SK-MEL-5 (cell line): Measurements from ENCODE around the gene PRICKLE2. TPM values are rescaled to one million over a fixed set of nuclear protein-coding genes. Genes with fewer than 3 reads are reported as not detected.

Source experiments
- DNase-seq: peaks from one replicate; pipeline ENCODE4 v3.0.0-alpha.2; 2016; ENCODE audit warnings: low read depth, low spot score
- in situ Hi-C: cut with HindIII; loops from 2 replicates; pipeline ENCODE4 v1.10.0; 2016; ENCODE audit warnings: low sequenced_read_pairs, high pct_unique_total_duplicates, low pct_unique_long_range_greater_than_20kb
- total RNA-seq: library from RNA; depleted of rRNA; stranded (reverse); fragments of >200 nt; shearing (Covaris generic); gene quantifications from 2 replicates; pipeline ENCODE4 v1.2.3, GENCODE V29; 2014

PRICKLE2 gene
- total RNA-seq, 1 experiment from 2014 or later: 1.5 TPM

DNA sequence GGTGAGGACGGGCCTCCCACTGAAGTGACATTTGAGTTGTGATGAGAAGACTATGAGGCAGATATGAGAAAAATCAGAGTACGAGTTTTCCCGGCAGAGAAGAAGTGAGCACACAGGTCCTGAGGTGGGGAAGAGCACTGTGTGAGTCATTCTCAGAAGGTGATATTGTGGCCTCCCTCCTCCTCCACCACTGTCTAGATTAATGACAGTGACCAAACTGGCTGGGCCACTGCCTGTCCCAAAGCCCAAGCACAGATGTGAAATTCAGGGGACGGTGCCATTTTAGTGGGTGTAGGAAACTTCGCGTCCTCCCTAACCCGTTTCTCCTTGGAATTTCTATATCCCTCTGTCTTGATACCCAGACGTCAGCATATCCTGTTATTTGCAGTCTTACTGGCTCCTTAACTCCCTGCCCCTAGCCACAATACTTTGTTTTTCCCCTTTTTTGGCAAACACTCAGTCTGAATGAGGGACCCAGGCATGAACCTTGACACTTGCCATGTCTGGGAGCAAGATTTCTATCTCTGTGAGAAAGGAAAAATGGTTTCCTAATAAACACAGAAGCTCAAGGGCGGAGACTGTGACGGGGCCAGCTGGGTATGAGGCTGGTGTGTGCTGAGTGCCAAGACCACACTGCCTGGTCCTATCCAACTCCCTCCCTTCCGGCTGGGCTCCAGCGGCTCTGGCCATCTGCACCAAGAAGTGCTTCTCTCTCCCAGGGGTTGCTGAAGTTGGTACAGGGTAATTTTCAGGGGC, 15.2 kb downstream of the PRICKLE2 start:
- no peak for DNase-seq
- in situ Hi-C loops: no loop called here

DNA sequence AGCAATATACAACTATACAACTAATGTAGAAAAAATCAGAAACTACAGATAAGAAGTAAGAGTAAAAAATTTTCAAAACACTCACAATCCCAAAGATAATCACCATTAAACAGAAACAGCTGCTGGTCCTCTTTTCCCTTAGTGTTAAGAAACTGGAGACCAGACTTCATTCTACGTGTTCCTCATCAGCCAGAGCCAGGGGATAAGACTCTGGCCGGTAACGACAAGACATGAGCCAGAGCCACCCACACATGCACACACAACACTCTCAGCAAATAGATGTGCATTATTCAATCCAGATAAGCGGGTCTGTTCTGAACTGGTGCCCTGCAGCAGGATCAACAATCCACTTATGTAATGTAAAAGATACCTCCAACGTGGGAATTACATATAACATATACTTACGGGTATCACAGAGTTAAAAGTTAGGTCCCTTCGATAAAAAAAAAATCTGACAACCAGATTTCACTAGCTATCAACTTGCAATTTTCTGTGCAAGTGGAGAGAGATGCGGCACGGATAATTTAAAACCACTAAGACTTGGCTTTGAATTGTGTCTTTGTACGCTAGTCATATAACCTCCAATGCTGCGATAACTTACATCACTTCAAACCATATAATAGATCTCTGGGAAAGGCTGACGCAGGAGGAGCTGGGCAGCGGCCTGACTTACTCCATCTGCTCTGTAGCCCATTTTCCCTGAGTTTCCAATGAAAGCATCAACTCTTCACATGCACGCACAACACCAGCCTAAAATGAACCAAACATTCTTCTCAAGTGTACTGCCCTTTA, 17.8 kb downstream of the PRICKLE2 start:
- no peak for DNase-seq
- in situ Hi-C loops: no loop called here

DNA sequence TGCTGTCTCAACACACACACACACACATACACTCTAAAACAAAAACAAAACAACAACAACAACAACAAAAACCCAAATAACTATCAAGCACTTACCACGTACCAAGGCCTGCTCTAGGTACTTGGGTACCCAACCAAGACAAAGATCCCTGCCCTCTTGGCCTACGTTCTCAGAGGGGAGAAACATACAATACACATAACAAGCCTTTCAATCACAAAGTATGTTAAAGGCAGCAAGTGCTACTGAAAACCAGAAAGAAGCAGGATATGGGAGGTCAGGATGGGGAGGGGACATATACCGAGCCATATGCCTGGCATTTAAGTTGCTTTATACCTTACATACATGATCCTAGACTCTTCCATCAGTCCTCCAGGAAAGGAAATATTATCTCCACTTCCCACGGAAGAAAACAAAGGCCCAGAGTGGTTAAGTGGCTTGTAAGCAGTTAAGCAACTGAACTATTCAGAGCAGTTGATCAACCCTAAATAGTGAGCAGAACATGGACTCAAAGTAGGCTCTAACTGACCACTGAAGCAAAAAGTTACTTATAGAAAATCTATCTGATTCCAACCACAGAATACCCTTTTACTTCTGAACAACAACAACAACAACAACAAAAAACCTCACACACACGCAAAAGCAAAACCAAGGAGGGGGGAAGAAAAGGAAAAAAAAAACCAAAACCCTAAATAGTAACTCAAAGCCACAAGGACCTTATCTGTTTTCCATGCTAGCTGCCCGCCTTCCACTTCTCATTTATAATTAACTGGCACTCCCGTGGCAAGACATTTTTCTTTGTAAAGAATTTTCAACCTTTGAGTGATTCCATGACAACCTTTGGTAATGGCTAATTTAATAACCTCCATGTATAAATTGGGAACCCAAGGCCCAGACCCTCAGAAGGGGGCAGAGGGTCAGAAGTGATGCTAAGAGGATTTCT, 21.0 kb downstream of the PRICKLE2 start:
- no peak for DNase-seq
- in situ Hi-C loops: no loop called here

DNA sequence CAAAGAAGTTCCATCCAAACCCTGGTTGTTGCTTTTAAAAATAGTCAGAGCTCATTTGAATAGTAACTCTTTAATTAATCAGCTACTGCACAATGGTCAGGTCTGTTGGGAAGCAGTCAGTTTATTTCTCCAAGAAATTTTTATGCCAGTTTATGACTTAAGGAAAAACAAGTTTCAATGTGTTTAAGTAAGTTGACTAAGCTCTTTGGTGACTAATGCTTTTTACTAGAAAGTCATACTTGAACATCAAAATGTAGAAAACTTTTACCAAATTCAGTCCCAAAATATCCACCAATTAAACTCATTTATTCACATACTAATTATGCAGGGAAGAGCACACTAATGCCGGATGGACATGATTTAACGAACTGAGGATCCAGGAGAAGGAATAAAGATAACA, 22.1 kb downstream of the PRICKLE2 start:
- DNase-seq: no peak
- in situ Hi-C loops: no loop called here

DNA sequence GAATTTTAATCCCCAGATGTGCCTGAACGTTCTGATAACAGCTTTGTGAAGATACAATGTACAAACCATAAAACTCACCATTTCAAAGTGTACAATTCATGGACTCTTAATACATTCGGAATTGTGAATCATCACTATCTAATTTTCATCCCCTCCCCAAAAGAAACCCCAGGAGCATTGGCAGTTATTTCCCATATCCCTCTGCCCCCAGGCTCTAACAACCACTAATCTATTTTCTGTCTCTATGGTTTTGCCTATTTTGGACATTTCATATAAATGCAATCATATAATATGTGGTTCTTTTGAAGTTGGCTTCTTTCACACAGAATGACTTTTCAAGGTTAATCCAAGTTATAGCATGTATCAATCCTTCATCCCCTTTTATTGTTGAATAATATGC, 25.3 kb downstream of the PRICKLE2 start:
- in situ Hi-C loops: loop anchor here (25.0 kb wide), 1 partner anchor 163 kb away; no protein-coding TSS in a partner anchor
- no peak for DNase-seq

DNA sequence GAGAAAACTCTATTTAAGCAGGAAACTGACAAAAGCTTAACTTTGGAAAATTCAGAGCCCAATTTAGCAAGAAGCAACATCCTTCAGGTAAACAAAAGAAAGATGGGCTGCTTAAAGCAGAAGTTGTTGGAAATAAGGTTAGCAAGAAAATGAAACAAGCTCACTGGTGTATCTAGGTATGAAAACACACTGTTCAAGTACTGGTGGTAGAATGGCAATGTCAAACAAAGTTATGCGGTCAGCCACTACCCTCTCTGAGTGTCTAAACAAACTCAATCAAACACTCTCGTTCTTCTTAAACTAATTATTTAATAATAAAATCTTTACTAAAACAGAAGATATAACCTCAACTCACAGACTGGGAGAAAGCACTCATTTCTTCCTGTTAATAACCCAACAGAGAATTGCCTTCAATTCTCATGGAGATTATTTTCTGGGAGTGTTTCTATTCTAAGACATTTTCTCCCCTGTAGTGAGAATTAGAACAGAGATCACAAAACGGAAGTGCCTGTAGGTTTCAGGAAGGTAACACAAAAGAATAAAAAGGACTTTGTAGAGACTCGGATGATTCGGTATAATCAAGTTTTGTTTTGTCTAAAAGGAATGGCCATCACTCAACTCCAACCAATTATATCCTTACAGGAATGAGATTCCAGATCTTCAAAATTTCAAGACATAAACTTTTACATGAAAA, 28.9 kb downstream of the PRICKLE2 start:
- DNase-seq: no peak
- in situ Hi-C loops: loop anchor here (25.0 kb wide), 1 partner anchor 159 kb away; no protein-coding TSS in a partner anchor

DNA sequence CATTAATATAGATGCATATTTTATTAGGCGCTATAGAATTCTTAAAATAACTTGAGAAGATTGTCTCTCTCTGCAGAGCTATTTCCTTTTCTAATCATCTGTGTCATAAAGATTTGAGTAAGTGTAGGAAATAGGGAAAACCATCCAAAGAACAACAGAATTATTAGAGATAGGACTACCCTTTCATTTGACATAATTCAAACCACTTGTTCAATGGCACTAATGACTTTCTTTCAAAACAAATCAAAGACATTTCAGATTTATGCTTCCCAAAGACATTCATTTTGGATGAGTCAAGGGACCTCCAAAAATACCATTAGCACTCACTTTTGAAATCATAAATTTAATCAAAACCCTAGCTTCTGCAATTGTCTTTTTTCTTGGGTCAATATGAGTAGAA, 29.5 kb downstream of the PRICKLE2 start:
- no peak for DNase-seq
- in situ Hi-C loops: loop anchor here (25.0 kb wide), 1 partner anchor 158 kb away; no protein-coding TSS in a partner anchor

DNA sequence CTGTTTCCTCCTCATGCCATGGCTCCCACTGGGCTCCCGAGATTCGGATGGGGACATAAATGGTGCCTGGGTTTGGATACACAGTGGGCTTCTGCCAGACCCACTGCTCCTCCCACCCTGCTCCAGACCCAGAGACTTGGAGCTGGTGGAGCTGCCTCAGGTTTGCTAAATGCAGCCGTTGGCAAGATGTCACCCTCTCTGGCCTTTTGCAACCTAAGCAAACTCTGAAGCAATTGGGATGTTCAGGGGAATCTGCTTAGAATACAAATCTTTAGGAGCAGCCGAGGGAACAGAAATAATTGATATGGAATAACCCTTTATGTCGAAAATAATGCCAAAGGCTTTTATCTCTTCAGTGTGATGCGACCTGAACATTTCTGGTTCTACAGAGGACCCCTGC, 33.4 kb downstream of the PRICKLE2 start:
- in situ Hi-C loops: loop anchor here (25.0 kb wide), 1 partner anchor 155 kb away; no protein-coding TSS in a partner anchor
- no peak for DNase-seq

DNA sequence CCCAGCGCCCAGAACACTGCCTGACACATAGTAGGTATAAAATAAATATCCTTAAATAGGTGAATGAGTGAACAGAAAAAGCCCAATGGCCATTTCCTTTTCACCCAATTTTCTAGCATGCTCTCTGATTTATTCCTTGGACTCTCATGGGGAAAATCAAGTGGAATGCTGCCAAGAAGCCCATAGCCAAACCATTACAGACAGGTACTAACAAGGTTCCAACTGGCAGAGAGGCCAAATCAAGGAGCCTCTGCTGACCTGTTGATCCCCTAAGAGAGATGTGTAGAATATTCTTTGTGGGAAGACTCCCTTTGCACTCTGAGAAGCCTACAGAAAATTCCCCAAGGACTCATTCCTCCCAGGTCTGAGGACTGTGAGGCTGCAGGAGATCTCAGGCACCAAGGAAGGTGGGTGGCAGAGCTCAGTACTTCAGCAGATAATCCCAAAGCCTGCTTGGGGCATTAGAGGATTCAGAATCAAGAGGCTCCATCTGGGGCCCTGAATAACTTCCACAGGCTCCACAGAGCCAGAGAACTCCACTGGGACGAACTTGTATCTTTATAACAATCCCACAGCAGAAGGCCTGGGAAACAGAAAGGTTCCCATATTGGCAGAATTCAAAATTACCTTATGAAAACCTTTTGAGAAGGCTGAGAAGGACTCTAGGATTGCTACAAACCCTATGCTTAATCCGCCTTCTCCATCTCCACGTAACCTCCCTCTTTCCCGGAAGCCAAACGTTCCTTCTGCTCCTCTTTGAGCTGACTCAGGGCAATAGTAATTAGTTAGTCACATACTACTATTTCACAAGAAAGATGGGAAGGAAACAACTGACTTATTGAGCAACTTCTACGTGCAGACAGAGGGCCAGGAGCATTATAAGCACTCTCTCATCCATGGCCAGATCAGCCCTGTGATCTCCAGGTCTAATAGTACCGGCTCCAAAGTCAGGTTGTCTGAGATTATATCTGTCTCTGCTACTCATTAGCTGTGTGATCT, 34.5 kb downstream of the PRICKLE2 start:
- no peak for DNase-seq
- in situ Hi-C loops: loop anchor here (25.0 kb wide), 1 partner anchor 154 kb away; no protein-coding TSS in a partner anchor

DNA sequence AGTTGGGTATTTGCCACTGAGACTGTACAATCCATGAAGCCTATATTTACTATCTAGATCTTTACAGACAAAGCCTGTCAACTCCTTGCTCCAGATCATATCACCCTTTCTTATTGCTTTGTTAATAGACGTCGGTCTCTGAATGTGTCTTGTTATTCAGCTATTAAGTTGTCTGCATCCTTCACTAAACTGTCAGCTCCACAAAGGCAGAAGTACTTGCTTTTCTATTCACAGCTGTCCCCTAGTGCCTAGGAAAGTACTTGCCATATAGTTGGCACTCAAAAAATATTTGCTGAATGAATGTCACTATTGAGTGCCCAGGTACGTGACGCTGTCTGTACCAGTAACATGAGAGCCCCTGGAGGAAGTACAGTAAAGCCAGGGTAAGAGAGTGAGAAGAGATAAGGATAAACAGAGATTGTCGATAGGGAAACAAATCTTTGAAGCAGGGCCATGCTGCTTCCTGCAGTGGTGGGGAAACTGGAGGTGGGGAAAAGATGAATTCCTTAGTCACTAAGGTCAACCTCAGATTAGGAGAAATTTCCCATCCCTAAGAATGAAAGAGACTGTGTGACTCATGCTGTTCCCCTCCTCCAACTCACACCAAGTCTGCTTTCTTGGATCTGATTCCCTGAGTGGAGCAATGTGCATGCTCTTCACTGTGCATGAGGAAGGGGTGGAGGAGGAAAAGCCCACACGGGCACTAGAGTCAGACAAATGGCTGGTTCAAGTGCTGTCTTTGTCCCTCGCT, 36.3 kb downstream of the PRICKLE2 start:
- in situ Hi-C loops: loop anchor here (25.0 kb wide), 1 partner anchor 152 kb away; no protein-coding TSS in a partner anchor
- DNase-seq: peak; percentile 41

DNA sequence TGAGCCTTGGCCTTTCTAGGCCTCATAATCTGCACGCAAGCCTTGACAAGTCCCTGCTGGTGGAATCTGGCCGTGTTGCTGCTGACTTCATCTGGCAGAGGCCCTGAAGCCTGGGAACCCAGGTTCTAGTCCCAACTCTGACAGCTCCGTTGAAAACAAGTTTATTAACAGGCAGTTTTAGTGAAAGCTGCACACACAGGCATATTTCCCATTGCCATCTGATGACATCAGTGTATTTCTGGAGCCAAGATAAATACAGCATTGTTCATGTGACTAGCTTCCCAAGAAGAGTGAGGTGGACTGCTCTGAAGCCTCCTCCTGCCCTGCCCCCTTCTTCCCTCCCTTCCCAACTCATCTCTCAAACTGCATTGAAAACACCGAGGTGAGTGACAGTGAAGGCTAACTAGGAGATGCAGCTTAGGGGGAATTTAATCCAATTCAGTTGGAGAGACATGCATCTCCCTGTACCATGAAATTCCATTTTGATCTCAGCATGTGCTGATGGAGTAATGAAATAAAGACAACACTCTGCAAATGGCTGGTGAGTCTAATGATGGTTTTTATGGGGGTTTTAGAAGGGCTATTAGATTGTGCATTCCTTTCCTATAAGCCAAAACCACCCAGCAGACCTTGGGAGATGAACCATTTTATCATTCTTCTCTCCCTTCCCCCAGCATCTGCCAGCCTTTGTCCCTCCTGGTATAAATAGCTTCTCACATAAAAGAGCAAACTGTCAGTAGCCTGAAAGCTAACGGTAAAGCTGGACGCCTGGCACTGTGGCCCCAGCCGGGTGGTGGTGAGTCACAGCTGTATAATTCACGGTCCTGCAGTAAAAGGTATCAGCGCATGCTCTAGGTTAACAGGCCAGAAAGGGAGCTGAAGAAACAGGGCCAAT, 38.0 kb downstream of the PRICKLE2 start:
- peak; percentile 52 for DNase-seq
- in situ Hi-C loops: loop anchor here (25.0 kb wide), 1 partner anchor 150 kb away; no protein-coding TSS in a partner anchor

DNA sequence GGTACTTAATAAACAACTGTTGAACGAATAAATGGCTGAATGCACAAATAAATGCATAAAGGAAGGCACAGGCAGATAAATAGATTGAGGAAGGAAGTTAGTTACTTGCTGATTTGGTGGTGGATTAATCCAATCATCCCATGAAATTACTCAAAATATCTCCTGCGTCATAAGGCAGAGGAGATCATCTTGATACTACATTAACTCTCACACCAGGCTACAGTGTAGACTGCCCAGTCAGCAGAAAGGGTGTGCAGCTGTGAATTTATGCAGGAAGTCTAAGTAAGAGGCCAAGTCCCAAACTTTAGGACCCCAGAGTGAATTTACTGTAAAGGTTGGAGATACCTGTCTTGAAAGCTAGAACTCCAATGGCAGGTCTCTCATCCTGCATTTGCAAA, 38.6 kb downstream of the PRICKLE2 start:
- DNase-seq: no peak
- in situ Hi-C loops: loop anchor here (25.0 kb wide), 1 partner anchor 149 kb away; no protein-coding TSS in a partner anchor

DNA sequence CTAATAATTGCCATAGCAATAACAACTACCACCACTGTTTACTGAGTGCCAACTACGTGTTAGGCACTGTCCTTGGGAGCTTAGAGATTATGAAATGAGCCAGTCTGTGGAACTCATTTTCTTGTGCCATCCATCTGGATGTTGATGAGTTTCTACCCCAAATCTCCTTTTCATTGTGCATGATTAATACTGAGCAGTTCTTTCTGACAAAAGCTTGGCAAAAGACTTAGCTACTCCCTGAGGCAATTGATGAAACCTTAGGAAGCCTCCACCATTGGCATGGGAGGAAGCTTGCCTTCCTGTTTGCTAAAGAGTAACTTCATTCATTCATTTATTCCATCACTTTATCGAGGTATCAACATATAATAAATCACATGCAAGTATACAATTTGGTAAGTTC, 39.8 kb downstream of the PRICKLE2 start:
- in situ Hi-C loops: loop anchor here (25.0 kb wide), 1 partner anchor 148 kb away; no protein-coding TSS in a partner anchor
- DNase-seq: no peak

DNA sequence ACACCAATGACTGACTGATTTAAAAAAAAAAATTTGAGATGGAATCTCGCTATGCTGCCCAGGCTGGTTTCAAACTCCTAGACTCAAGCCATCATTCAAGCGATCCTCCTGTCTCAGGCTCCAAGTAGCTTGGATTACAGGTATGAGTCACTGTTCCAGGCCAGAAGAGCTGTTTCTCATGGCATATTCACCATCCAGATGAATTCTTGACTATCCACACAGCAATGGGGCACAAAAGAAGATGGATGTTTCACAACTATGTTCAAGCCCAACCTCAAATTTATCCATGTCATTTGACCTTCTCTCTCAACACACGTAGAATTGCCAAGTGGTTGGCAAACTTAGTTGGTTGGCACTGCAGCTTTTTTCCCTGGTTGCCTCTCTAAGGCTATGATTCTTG, 40.6 kb downstream of the PRICKLE2 start:
- in situ Hi-C loops: loop anchor here (25.0 kb wide), 1 partner anchor 147 kb away; no protein-coding TSS in a partner anchor
- no peak for DNase-seq
